HG02852 (cell line): ENCODE results near the gene PIERCE2.
"Not testable (repeated sequence)": the region's sequence is repeated elsewhere in the genome, so short reads cannot be mapped to it uniquely, and the experiment has no call there.

Experiments
- ATAC-seq: cut with Tn5 transposase; IDR thresholded peaks from one replicate; pipeline ENCODE4 v1.9.1; 2021; ENCODE audit warnings: mild to moderate bottlenecking, moderate library complexity; ENCODE audit not compliant: unreplicated experiment

The PIERCE2 gene

DNA sequence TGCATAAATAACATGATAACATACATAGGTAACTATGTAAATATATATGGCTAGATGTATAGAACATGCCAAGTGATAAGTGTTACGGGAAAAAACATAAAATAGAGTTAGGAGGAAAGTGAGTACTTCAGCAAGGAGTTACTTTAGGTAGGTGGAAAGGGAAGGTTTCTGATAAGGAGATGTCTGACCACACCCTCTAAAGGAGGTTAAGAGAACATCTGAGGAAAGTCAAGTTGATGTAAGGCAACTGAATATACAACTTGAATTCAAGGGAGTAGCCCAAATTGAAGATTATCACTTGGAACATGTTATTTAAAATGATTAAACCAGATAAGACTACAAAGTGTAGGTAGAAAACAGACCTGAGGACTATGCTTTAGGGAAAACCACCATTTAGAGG lies 13.8 kb downstream of the PIERCE2 start:
- no peak for ATAC-seq

GRCh38 chr15:55434989-55435825 lies 26.9 kb downstream of the PIERCE2 start:
- no peak for ATAC-seq

- ATAC-seq: not testable (repeated sequence)
Measured at GRCh38 chr15:55443141-55443540, 34.8 kb downstream of the PIERCE2 start.

DNA sequence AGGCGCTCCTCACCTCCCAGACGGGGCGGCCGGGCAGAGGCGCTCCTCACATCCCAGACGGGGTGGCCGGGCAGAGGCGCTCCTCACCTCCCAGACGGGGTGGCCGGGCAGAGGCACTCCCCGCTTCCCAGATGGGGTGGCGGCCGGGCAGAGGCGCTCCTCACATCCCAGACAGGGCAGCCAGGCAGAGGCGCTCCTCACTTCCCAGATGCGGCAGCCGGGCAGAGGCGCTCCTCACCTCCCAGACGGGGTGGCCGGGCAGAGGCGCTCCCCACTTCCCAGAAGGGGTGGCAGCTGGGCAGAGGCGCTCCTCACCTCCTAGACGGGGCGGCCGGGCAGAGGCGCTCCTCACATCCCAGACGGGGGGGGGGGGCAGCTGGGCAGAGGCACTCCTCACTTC lies 37.6 kb downstream of the PIERCE2 start:
- ATAC-seq: not testable (repeated sequence)

DNA sequence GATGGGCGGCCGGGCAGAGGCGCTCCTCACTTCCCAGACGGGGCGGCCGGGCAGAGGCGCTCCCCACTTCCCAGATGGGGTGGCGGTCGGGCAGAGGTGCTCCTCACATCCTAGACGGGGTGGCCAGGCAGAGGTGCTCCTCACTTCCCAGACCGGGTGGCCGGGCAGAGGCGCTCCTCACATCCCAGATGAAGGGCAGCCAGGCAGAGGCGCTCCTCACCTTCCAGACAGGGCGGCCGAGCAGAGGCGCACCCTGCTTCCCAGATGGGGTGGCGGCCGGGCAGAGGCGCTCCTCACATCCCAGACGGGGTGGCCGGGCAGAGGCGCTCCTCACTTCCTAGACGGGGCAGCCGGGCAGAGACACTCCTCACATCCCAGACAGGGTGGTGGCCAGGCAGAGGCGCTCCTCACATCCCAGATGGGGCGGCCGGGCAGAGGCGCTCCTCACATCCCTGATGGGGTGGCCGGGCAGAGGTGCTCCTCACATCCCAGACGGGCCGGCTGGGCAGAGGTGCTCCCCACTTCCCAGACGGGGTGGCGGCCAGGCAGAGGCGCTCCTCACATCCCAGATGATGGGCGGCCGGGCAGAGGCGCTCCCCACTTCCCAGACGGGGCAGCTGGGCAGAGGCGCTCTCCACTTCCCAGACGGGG lies 38.2 kb downstream of the PIERCE2 start:
- ATAC-seq: not testable (repeated sequence)

- ATAC-seq: not testable (repeated sequence)
Measured at GRCh38 chr15:55447030-55447394, 38.7 kb downstream of the PIERCE2 start.

DNA sequence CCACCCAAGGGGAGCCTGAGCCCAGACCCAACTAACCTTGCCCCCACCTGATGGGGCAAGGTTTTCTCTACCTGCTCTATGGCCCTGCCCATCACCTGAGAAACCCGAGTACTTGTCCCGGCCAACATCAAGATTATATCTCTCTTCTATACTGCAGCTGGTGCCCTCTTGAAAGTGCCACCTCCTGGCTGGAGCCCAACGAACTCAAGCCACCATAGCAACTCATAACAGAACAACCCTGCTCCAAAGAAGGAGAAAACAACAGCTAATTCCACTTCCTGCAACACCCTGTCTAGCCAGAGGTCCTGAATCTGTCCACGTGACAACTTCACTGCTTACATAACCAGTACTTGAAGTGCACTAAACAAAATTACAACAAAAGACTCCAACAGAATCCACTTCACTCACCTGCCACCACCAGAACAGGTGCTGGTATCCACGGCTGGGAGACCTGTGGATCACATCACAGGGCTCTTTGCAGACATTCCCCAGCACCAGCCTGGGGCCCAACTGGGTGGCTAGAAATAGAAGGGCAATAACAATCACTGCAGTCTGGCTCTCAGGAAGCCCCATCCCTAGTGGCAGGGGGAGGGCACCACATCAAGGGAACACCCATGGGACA lies 49.2 kb downstream of the PIERCE2 start:
- no peak for ATAC-seq

DNA sequence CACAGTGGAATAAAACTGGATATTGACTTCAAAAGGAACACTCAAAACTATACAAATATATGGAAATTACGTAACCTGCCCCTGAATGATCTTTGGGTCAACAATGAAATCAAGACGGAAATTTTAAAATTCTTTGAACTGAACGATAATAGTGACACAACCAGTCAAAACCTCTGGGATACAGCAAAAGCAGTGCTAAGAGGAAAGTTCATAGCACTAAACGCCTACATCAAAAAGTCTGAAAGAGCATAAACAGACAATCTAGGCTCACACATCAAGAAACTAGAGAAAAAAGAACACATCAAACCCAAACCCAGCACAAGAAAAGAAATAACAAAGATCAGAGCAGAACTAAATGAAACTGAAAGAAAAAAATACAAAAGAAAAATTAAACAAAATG lies 53.2 kb downstream of the PIERCE2 start:
- ATAC-seq: no peak

GRCh38 chr15:55468321-55468720 lies 60.0 kb downstream of the PIERCE2 start:
- ATAC-seq: no peak
